Upper lobe of left lung (tissue), 6 donors: ENCODE measurements around the gene TP53BP1. TPM values are rescaled to one million over a fixed set of nuclear protein-coding genes. Genes with fewer than 3 reads are reported as not detected.
A peak's percentile ranks its signal among the peaks of the same experiment; 100 is the strongest.

Experiments used
- ATAC-seq, 2 donors: fragments of 200-7000 bp; cut with Tn5 transposase; one replicate each; pipeline ENCODE4 v1.9.1; 2022; ENCODE audit warnings: mild to moderate bottlenecking in 2 of 2, moderate library complexity in 2 of 2; ENCODE audit not compliant: low FRiP score in 2 of 2
- DNase-seq, 2 donors: peaks; one replicate each; pipeline ENCODE4 v3.0.0-alpha.2; 2019 to 2020
- H3K27ac ChIP-seq, 4 donors: fragments of 200-600 bp; sonication (generic); one replicate each; pipeline ENCODE4 v1.5.1; 2016 to 2019
- H3K27me3 ChIP-seq, 4 donors: fragments of 200-600 bp; sonication (generic); one replicate each; pipeline ENCODE4 v1.5.1; 2017 to 2019
- H3K36me3 ChIP-seq, 4 donors: fragments of 200-600 bp; sonication (generic); one replicate each; pipeline ENCODE4 v1.5.1; 2016 to 2019
- H3K4me1 ChIP-seq, 4 donors: fragments of 200-600 bp; sonication (generic); one replicate each; pipeline ENCODE4 v1.5.1; 2018 to 2019
- H3K4me3 ChIP-seq, 4 donors: fragments of 200-600 bp; sonication (generic); one replicate each; pipeline ENCODE4 v1.5.1; 2017 to 2019; ENCODE audit warnings: mild to moderate bottlenecking in 2 of 4, moderate library complexity in 1 of 4
- H3K9me3 ChIP-seq, 4 donors: fragments of 200-600 bp; sonication (generic); one replicate each; pipeline ENCODE4 v1.5.1; 2018 to 2019
- CTCF ChIP-seq, 6 experiments: fragments of 450-650 bp in 4 of 6; fragments of 200-600 bp in 2 of 6; sonication (generic) in 2 of 6; IDR thresholded peaks; one replicate each; pipeline ENCODE4 v1.5.1; 2016 to 2019; ENCODE audit warnings: antibody characterized with exemption in 6 of 6
- EP300 ChIP-seq, 4 donors: sonication (generic); formaldehyde crosslinking; IDR thresholded peaks; one replicate each; pipeline ENCODE4 v1.5.1; 2017; ENCODE audit warnings: antibody characterized with exemption in 4 of 4, control low read depth in 2 of 4
- POLR2A ChIP-seq, 4 donors: fragments of 450-650 bp; IDR thresholded peaks; one replicate each; pipeline ENCODE4 v1.5.1; 2016 to 2017; ENCODE audit warnings: antibody characterized with exemption in 4 of 4, mild to moderate bottlenecking in 2 of 4
- POLR2AphosphoS5 ChIP-seq, 2 donors: sonication (generic); formaldehyde crosslinking; IDR thresholded peaks; one replicate each; pipeline ENCODE4 v1.5.1; 2017; ENCODE audit warnings: antibody characterized with exemption in 2 of 2
- WGBS, 2 donors: methylation state at CpG; one replicate each; pipeline ENCODE4 v1.1.5; 2017 to 2018; 5-methylcytosine and 5-hydroxymethylcytosine counted together
- total RNA-seq, 6 donors: library from RNA; depleted of rRNA in 4 of 6; stranded (reverse); fragments of >200 nt in 4 of 6; gene quantifications; one replicate each; pipeline versions ENCODE4 v1.1.0 to v1.2.1, GENCODE V29; 2016 to 2021
- donor health status: DM: no; HTN: no; CAD: no; lungs with moderate emphysema.
- donor health status: DM: no; HTN: yes; CAD: no; lungs with severe emphysema.

TP53BP1 gene
- total RNA-seq, 6 donors from 2014 or later, result 19.3 to 122 (median 28.7) TPM

DNA sequence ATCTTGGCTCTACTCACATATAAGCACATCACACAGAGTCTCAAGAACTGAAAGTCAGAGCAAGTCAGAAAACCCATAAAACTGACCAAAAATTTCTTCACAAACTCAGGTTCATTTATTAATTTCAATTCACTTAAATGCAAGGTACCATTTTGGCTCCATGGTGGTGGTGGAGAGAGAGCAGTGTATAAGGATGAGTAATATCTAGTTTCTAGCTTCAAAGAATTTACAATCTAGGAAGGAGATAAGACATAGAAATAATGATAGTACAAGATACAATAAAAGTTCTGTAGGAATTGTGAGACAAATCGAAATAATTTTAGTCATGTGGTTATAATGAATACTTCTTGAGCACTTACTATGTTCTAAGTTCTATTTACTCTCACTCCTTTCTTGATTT, 6.7 kb upstream of the TP53BP1 start:
- WGBS, 2 donors, result 79 to 86% methylated on average over 1 of the region's 1 CpG
- TF ChIP-seq CTCF (IDR thresholded peaks at IDR 0.05) (no peak), POLR2A (IDR thresholded peaks at IDR 0.05) (no peak), EP300 (IDR thresholded peaks at IDR 0.05) (no peak), POLR2AphosphoS5 (IDR thresholded peaks at IDR 0.05) (no peak)
- no peak for ATAC-seq
- Histone ChIP-seq H3K4me3 (no peak overlapping the region), H3K27ac (no peak overlapping the region), H3K4me1 (no peaks in the 10 kb centered on the region), H3K27me3 (no peaks in the 10 kb centered on the region), H3K36me3 (no peaks in the 10 kb centered on the region), H3K9me3 (no peaks in the 10 kb centered on the region)
- DNase-seq, result no peak

DNA sequence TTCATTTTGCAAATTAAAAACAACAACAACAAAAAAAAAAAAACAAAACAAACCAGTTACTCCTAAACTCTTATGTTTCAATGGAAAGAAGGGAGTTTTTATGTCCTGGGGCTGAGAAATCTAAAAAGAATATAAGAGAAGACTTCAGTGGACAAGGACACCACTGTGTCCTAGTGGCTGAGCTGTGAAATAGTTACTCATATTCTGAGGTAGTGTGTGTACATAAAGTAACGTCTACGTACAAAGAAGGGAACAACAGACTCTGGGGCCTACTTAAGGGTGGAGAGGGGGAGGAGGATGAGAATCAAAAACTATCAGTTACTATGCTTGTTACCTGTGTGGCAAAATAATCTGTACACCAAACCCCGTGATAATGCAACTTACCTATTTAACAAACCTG, 6.0 kb upstream of the TP53BP1 start:
- H3K4me1 ChIP-seq, result no peaks in the 10 kb centered on the region
- no peaks in the 10 kb centered on the region for H3K27me3 ChIP-seq
- no peak for TF ChIP-seq POLR2AphosphoS5 (IDR thresholded peaks at IDR 0.05)
- no peak for TF ChIP-seq CTCF (IDR thresholded peaks at IDR 0.05)
- no peak for TF ChIP-seq POLR2A (IDR thresholded peaks at IDR 0.05)
- no peak for TF ChIP-seq EP300 (IDR thresholded peaks at IDR 0.05)
- H3K4me3 ChIP-seq, result no peak overlapping the region
- DNase-seq (no peak), ATAC-seq (no peak)
- no peaks in the 10 kb centered on the region for H3K36me3 ChIP-seq
- no peaks in the 10 kb centered on the region for H3K9me3 ChIP-seq
- 64 to 79% methylated on average over 3 of the region's 3 CpGs for WGBS, 2 donors
- H3K27ac ChIP-seq, result no peak overlapping the region

GRCh38 chr15:43493703-43494472, 932 bp upstream of the TP53BP1 start:
- Histone ChIP-seq H3K4me1 (peaks cover 4 to 23% (median 6%) of the 10 kb centered on the region in 4 donors), H3K36me3 (peaks cover 0 to under 1% (median 0%) of the 10 kb centered on the region in 4 donors), H3K9me3 (no peaks in the 10 kb centered on the region), H3K27ac (peak overlapping the region; percentile 75 to 89 (median 80)), H3K4me3 (peak overlapping the region in 3 of 4 donors; percentile 73 to 96 (median 95)), H3K27me3 (no peaks in the 10 kb centered on the region)
- DNase-seq (no peak), ATAC-seq (no peak)
- WGBS, 2 donors, result 69 to 78% methylated on average over 7 of the region's 7 CpGs
- TF ChIP-seq EP300 (IDR thresholded peaks at IDR 0.05) (no peak), CTCF (IDR thresholded peaks at IDR 0.05) (no peak), POLR2AphosphoS5 (IDR thresholded peaks at IDR 0.05) (no peak), POLR2A (IDR thresholded peaks at IDR 0.05) (no peak)

DNA sequence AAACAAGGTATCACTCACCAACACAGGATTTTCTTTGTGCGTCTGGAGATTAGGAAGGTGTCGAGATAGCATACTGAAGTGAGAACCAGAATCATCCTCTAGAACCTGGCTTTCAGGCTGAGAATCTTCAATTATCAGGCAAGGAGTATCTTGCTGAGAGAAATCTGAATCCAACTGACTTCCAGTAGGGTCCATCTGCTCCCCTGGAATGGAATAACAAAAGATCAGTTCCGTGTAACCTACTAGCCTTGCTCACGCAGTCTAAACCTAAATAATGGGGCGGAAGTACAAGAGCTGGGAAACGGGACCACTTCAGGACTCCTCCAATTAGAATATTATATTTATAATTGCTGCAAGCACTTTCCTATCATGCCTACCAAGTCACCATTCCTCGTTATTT, 690 bp downstream of the TP53BP1 start:
- no peak for ATAC-seq
- peaks cover 0 to 14% (median 5%) of the 10 kb centered on the region in 4 donors for H3K36me3 ChIP-seq
- H3K4me3 ChIP-seq, result peak overlapping the region; percentile 68 to 96 (median 84)
- no peaks in the 10 kb centered on the region for H3K9me3 ChIP-seq
- 10 to 12% methylated on average over 7 of the region's 7 CpGs for WGBS, 2 donors
- H3K4me1 ChIP-seq, result peaks cover 4 to 25% (median 6%) of the 10 kb centered on the region in 4 donors
- TF ChIP-seq POLR2AphosphoS5 (IDR thresholded peaks at IDR 0.05) (no peak), CTCF (IDR thresholded peaks at IDR 0.05) (no peak), POLR2A (IDR thresholded peaks at IDR 0.05) (no peak), EP300 (IDR thresholded peaks at IDR 0.05) (no peak)
- H3K27ac ChIP-seq, result peak overlapping the region; percentile 75 to 89 (median 80)
- H3K27me3 ChIP-seq, result no peaks in the 10 kb centered on the region
- no peak for DNase-seq

DNA sequence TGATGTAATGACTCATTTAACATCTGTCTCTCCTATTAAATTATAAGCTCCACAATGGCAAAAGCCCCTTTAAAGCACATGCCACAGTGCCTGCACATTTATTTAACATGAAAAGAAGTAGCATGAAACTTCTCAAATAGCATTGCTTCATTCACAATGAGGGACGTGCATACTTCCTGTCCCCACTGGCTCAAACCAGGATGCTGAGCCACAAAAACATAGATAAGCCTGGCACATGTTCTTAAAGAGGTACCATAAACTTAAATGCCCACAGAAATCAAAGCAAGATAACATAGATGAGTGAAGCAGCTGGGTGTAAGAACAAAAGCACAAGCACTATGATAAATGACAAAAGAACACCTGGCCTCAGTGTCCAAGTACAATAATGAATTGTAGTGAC, 3.8 kb downstream of the TP53BP1 start:
- Histone ChIP-seq H3K4me1 (peaks cover 4 to 25% (median 6%) of the 10 kb centered on the region in 4 donors), H3K4me3 (no peak overlapping the region), H3K27ac (no peak overlapping the region), H3K27me3 (no peaks in the 10 kb centered on the region), H3K36me3 (peaks cover 0 to 20% (median 8%) of the 10 kb centered on the region in 4 donors), H3K9me3 (no peaks in the 10 kb centered on the region)
- no peak for DNase-seq
- WGBS, 2 donors, result 10 to 14% methylated on average over 1 of the region's 1 CpG
- no peak for TF ChIP-seq POLR2AphosphoS5 (IDR thresholded peaks at IDR 0.05)
- TF ChIP-seq CTCF (IDR thresholded peaks at IDR 0.05), result no peak
- TF ChIP-seq EP300 (IDR thresholded peaks at IDR 0.05), result no peak
- no peak for TF ChIP-seq POLR2A (IDR thresholded peaks at IDR 0.05)
- no peak for ATAC-seq
